Prostate gland (tissue), 2 donors: ENCODE measurements around the gene SLC13A3.

Experiments used
- CTCF ChIP-seq, 4 experiments: fragments of 200-600 bp in 2 of 4; fragments of 450-650 bp in 2 of 4; sonication (generic) in 2 of 4; IDR thresholded peaks; 1 replicate in 3 of 4; 2 replicates in 1 of 4; pipeline ENCODE4 v1.5.1; 2016 to 2019; ENCODE audit warnings: antibody characterized with exemption in 4 of 4, mild to moderate bottlenecking in 2 of 4, moderate library complexity in 2 of 4
- POLR2A ChIP-seq: fragments of 450-650 bp; IDR thresholded peaks from one replicate; pipeline ENCODE4 v1.6.1; 2016; ENCODE audit warnings: antibody characterized with exemption, mild to moderate bottlenecking

- TF ChIP-seq CTCF (IDR thresholded peaks at IDR 0.05): no peak
- no peak for TF ChIP-seq POLR2A
These were observed 105.5 kb downstream of the SLC13A3 start for GRCh38 chr20:46545827-46546138.
